Astrocyte (in vitro differentiated cells and primary cell): ENCODE data around the gene MCCC1.

Source experiments
- CTCF ChIP-seq: IDR thresholded peaks from 2 replicates; pipeline ENCODE4 v1.5.1; 2011; ENCODE audit warnings: low read depth, mild to moderate bottlenecking, inconsistent platforms, low read length, moderate library complexity; ENCODE audit not compliant: insufficient read depth
- EZH2 ChIP-seq: IDR thresholded peaks from 2 replicates; pipeline ENCODE4 v1.6.1; 2012; ENCODE audit warnings: mild to moderate bottlenecking, low read length, inconsistent platforms; ENCODE audit not compliant: insufficient read depth

GRCh38 chr3:183123891-183124290 is 24.6 kb upstream of the MCCC1 start:
- TF ChIP-seq CTCF (no peak), EZH2 (no peak)
